HEK293 (cell line): Measurements from ENCODE around the gene BET1L.

Source experiments
- RBAK ChIP-seq: fragments of 450-650 bp; formaldehyde crosslinking; IDR thresholded peaks from 2 replicates; pipeline ENCODE4 v1.5.1; 2016; ENCODE audit warnings: missing biosample characterization, missing genetic modification characterization
- TRIM28 ChIP-seq: IDR thresholded peaks from 2 replicates; pipeline ENCODE4 v1.6.1; 2011; ENCODE audit warnings: low read length, control low read depth, borderline replicate concordance
- ZNF133 ChIP-seq: fragments of 450-650 bp; formaldehyde crosslinking; IDR thresholded peaks from 2 replicates; pipeline ENCODE4 v1.5.1; 2016; ENCODE audit warnings: missing biosample characterization, missing genetic modification characterization
- ZNF324 ChIP-seq: fragments of 450-650 bp; formaldehyde crosslinking; IDR thresholded peaks from 2 replicates; pipeline ENCODE4 v1.5.1; 2016; ENCODE audit warnings: missing biosample characterization, missing genetic modification characterization
- ZNF341 ChIP-seq: fragments of 450-650 bp; formaldehyde crosslinking; IDR thresholded peaks from 2 replicates; pipeline ENCODE4; 2016; ENCODE audit warnings: low read depth, missing biosample characterization, missing genetic modification characterization
- ZNF426 ChIP-seq: fragments of 450-650 bp; formaldehyde crosslinking; IDR thresholded peaks from 2 replicates; pipeline ENCODE4 v1.5.1; 2017; ENCODE audit warnings: missing biosample characterization, missing genetic modification characterization, mild to moderate bottlenecking, inconsistent platforms, moderate library complexity
- ZNF707 ChIP-seq: fragments of 450-650 bp; formaldehyde crosslinking; IDR thresholded peaks from 2 replicates; pipeline ENCODE4 v1.5.1; 2016; ENCODE audit warnings: missing biosample characterization, missing genetic modification characterization
- ZNF791 ChIP-seq: fragments of 450-650 bp; formaldehyde crosslinking; IDR thresholded peaks from 2 replicates; pipeline ENCODE4 v1.5.1; 2016; ENCODE audit warnings: missing biosample characterization, missing genetic modification characterization
- TF ChIP-seq, protein P1 (sequence below): fragments of 450-650 bp; formaldehyde crosslinking; IDR thresholded peaks from 2 replicates; pipeline ENCODE4 v1.5.1; 2016; ENCODE audit warnings: missing biosample characterization, missing genetic modification characterization

DNA sequence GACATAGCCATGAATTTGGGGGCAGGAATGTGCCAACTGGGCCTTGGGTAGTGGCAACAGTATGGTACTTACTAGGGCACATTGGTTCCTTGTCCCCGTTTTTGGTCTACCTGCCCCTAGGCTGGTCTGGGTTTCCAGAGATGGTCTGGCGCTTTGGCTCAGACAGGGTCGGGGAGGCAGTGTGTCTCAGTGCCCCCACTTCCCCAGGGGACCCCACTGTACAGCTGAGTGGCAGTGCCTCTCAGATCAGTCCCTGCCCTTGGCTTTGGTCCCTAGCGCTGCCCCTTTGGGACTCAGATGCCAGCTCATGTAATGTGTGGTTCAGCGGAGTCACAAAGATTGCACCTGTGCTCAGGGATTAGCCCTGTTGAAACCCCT, 3.6 kb upstream of the BET1L start:
- TF ChIP-seq RBAK (tag by site-specific recombination): no peak
- TF ChIP-seq, protein P1, sequence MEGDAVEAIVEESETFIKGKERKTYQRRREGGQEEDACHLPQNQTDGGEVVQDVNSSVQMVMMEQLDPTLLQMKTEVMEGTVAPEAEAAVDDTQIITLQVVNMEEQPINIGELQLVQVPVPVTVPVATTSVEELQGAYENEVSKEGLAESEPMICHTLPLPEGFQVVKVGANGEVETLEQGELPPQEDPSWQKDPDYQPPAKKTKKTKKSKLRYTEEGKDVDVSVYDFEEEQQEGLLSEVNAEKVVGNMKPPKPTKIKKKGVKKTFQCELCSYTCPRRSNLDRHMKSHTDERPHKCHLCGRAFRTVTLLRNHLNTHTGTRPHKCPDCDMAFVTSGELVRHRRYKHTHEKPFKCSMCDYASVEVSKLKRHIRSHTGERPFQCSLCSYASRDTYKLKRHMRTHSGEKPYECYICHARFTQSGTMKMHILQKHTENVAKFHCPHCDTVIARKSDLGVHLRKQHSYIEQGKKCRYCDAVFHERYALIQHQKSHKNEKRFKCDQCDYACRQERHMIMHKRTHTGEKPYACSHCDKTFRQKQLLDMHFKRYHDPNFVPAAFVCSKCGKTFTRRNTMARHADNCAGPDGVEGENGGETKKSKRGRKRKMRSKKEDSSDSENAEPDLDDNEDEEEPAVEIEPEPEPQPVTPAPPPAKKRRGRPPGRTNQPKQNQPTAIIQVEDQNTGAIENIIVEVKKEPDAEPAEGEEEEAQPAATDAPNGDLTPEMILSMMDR (tag by site-specific recombination): no peak
- no peak for TF ChIP-seq TRIM28
- TF ChIP-seq ZNF324 (tag by site-specific recombination): no peak
- no peak for TF ChIP-seq ZNF341
- TF ChIP-seq ZNF707: no peak
- no peak for TF ChIP-seq ZNF791 (tag by site-specific recombination)
- no peak for TF ChIP-seq ZNF133 (tag by site-specific recombination)
- no peak for TF ChIP-seq ZNF426
